K562 (cell line): Measurements from ENCODE around the gene ERBB3. TPM values are rescaled to one million over a fixed set of nuclear protein-coding genes. Genes with fewer than 3 reads are reported as not detected.

Experiments used
- ARHGAP35 ChIP-seq: fragments of 450-650 bp; IDR thresholded peaks from 2 replicates; pipeline ENCODE4 v1.6.1; 2018; ENCODE audit not compliant: partially characterized antibody
- BRD9 ChIP-seq: fragments of 450-650 bp; IDR thresholded peaks from 2 replicates; pipeline ENCODE4 v1.6.1; 2018; ENCODE audit warnings: low read depth; ENCODE audit not compliant: partially characterized antibody
- DPF2 ChIP-seq: fragments of 450-650 bp; IDR thresholded peaks from 2 replicates; pipeline ENCODE4 v1.6.1; 2016
- FOSL1 ChIP-seq: fragments of 200-800 bp; sonication (Bioruptor generic); conservative IDR thresholded peaks from 2 replicates; pipeline ENCODE4 v1.6.1; 2016; ENCODE audit warnings: missing genetic modification characterization, missing compliant biosample characterization
- GABPB1 ChIP-seq: sonication (generic); formaldehyde crosslinking; IDR thresholded peaks from 2 replicates; pipeline ENCODE4 v1.8.0; 2022; ENCODE audit warnings: mild to moderate bottlenecking, missing genetic modification reagents
- HMGN3 ChIP-seq: IDR thresholded peaks from 2 replicates; pipeline ENCODE4 v1.6.1; 2011; ENCODE audit warnings: borderline replicate concordance, low read depth, mild to moderate bottlenecking, mixed read lengths, low read length; ENCODE audit not compliant: insufficient read length; ENCODE audit errors: extremely low read depth
- KDM4B ChIP-seq, 2 experiments: fragments of 450-650 bp in 1 of 2; sonication (generic) in 1 of 2; IDR thresholded peaks; 2 replicates each; pipeline ENCODE4 v1.6.1; 2016 to 2017; ENCODE audit warnings: borderline replicate concordance in 2 of 2, antibody characterized with exemption in 1 of 2, low read depth in 1 of 2, mild to moderate bottlenecking in 1 of 2
- MAFG ChIP-seq: fragments of 450-650 bp; conservative IDR thresholded peaks from 2 replicates; pipeline ENCODE4 v1.6.1; 2016; ENCODE audit warnings: missing genetic modification characterization, missing compliant biosample characterization
- NFRKB ChIP-seq: fragments of 450-650 bp; IDR thresholded peaks from 2 replicates; pipeline ENCODE4 v1.6.1; 2016; ENCODE audit warnings: low read depth
- PCBP1 ChIP-seq: fragments of 200-400 bp; formaldehyde crosslinking; IDR thresholded peaks from 2 replicates; pipeline ENCODE4 v1.6.1; 2018; ENCODE audit warnings: mild to moderate bottlenecking, low read depth, low read length; ENCODE audit not compliant: poor library complexity, severe bottlenecking
- RBM39 ChIP-seq: fragments of 200-400 bp; formaldehyde crosslinking; optimal IDR thresholded peaks from 2 replicates; pipeline ENCODE3; 2018; ENCODE audit warnings: low read depth, low read length
- TAF7 ChIP-seq: fragments of 450-650 bp; IDR thresholded peaks from 2 replicates; pipeline ENCODE4 v1.6.1; 2016; ENCODE audit warnings: missing genetic modification characterization, missing compliant biosample characterization
- ZKSCAN1 ChIP-seq: fragments of 150-350 bp; IDR thresholded peaks from 2 replicates; pipeline ENCODE4 v1.6.1; 2016; ENCODE audit warnings: low read depth, low read length
- ZNF165 ChIP-seq: fragments of 250-450 bp; sonication (Bioruptor Pico); IDR thresholded peaks from 2 replicates; pipeline ENCODE4 v1.4.0; 2020; ENCODE audit warnings: borderline replicate concordance
- ZNF217 ChIP-seq: sonication (generic); formaldehyde crosslinking; IDR thresholded peaks from 2 replicates; pipeline ENCODE4 v1.8.0; 2022; ENCODE audit warnings: mild to moderate bottlenecking, missing genetic modification reagents
- polyA plus RNA-seq, 8 experiments: library from polyadenylated mRNA; depleted of rRNA in 4 of 8; stranded (reverse) in 5 of 8; unstranded in 3 of 8; fragments of >200 nt; fragmentation: Nextera tagmentation in 2 of 8; fragmentation: Illumina TruSeq in 1 of 8; extraction: Ambion mirVana in 2 of 8; extraction: Trizol in 1 of 8; gene quantifications; 2 replicates each; pipeline versions ENCODE4 v1.2.1 to v1.2.3, GENCODE V29; 2011 to 2014; ENCODE audit warnings: inconsistent platforms in 1 of 8, missing spikeins in 1 of 8
- total RNA-seq, 7 experiments: library from RNA; depleted of rRNA in 6 of 7; stranded (reverse); fragments of >200 nt in 6 of 7; fragmentation: Illumina TruSeq in 2 of 7; extraction: Trizol in 2 of 7; gene quantifications; 2 replicates each; pipeline versions ENCODE4 v1.2.1 to v1.2.3, GENCODE V29; 2011 to 2021; ENCODE audit warnings: low replicate concordance in 1 of 7
- TF ChIP-seq, protein P1 (sequence below), 3 experiments: fragments of 200-800 bp in 1 of 3; fragments of 250-450 bp in 1 of 3; fragments of 450-650 bp in 1 of 3; sonication (Bioruptor Pico) in 1 of 3; sonication (Bioruptor generic) in 1 of 3; formaldehyde crosslinking in 1 of 3; IDR thresholded peaks; 2 replicates each; pipeline versions ENCODE4 v1.6.1 to v1.8.0; 2016 to 2022; ENCODE audit warnings: mild to moderate bottlenecking in 2 of 3, missing genetic modification characterization in 2 of 3, missing compliant biosample characterization in 1 of 3, moderate library complexity in 1 of 3
- TF ChIP-seq, protein P2 (sequence below): IDR thresholded peaks from 2 replicates; pipeline ENCODE4 v1.6.1; 2014; ENCODE audit warnings: antibody characterized with exemption
- TF ChIP-seq, protein P3 (sequence below), 2 experiments: fragments of 200-800 bp in 1 of 2; sonication (Bioruptor generic) in 1 of 2; sonication (generic) in 1 of 2; formaldehyde crosslinking in 1 of 2; IDR thresholded peaks in 1 of 2; conservative IDR thresholded peaks in 1 of 2; 2 replicates each; pipeline versions ENCODE4 v1.5.0 to v1.6.1; 2016 to 2020; ENCODE audit warnings: missing compliant biosample characterization in 1 of 2, missing genetic modification characterization in 1 of 2, missing genetic modification reagents in 1 of 2
- TF ChIP-seq, protein P4 (sequence below): fragments of 450-650 bp; IDR thresholded peaks from 2 replicates; pipeline ENCODE4 v1.6.1; 2016; ENCODE audit warnings: antibody characterized with exemption

ERBB3 gene
- total and polyA plus RNA-seq, 9 of the 15 experiments (the other 6 are each of a cell fraction or from before 2014, with no cell fraction given): 1.5 to 5.4 (median 3.8) TPM

DNA sequence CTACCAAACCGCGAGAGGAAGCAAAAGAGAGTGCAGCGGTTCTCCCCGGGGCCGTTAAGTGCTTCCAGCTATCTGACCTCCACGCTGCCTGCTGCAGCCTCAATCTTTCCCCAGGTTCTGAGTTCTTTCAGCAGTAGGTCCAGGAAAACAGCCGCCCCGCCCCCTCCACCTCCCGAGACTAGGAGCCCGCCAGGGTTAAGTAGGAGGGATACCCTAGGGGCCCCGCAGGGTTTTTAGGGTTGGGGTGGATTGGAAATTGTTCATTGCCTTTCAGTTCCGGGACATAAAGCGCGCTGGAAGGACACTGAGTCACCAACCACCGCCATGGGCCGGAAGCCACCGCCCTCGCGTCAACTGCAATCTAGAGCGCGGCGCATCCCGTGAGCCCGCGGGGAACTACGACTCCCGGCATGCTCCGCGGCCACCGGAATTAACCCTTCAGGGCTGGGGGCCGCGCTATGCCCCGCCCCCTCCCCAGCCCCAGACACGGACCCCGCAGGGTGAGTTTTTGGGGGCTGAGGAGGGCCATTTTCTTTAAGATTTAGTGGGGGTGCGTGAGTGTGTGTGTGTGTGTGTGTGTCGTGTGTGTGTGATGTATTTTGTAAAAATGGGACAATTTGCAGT, 72.3 kb downstream of the ERBB3 start, which contains the start of gene MYL6B (continued):
- TF ChIP-seq KDM4B (IDR thresholded peaks at IDR 0.05; ENCODE audit: borderline replicate concordance in 2 of 2, low read depth in 1 of 2) (peak in 1 of 2 experiments; percentile 83; a peak in 2 of 4 replicates), HMGN3 (peak; percentile 86), GABPB1 (CRISPR knock-in tag) (peak; percentile 91), DPF2 (0 out of 2 replicates have a peak, but pooled peaks have one; percentile 32), FOSL1 (tag) (peak; percentile 91), MAFG (0 out of 2 replicates have a peak, but pooled peaks have one; percentile 0), ARHGAP35 (no peak), ZNF217 (no peak), TAF7 (peak; percentile 59; the same call in 1 of the 2 replicates), ZKSCAN1 (no peak), PCBP1 (peak; percentile 48), ZNF165 (no peak), RBM39 (no peak), BRD9 (no peak), NFRKB (peak; percentile 60)
- TF ChIP-seq, protein P1, sequence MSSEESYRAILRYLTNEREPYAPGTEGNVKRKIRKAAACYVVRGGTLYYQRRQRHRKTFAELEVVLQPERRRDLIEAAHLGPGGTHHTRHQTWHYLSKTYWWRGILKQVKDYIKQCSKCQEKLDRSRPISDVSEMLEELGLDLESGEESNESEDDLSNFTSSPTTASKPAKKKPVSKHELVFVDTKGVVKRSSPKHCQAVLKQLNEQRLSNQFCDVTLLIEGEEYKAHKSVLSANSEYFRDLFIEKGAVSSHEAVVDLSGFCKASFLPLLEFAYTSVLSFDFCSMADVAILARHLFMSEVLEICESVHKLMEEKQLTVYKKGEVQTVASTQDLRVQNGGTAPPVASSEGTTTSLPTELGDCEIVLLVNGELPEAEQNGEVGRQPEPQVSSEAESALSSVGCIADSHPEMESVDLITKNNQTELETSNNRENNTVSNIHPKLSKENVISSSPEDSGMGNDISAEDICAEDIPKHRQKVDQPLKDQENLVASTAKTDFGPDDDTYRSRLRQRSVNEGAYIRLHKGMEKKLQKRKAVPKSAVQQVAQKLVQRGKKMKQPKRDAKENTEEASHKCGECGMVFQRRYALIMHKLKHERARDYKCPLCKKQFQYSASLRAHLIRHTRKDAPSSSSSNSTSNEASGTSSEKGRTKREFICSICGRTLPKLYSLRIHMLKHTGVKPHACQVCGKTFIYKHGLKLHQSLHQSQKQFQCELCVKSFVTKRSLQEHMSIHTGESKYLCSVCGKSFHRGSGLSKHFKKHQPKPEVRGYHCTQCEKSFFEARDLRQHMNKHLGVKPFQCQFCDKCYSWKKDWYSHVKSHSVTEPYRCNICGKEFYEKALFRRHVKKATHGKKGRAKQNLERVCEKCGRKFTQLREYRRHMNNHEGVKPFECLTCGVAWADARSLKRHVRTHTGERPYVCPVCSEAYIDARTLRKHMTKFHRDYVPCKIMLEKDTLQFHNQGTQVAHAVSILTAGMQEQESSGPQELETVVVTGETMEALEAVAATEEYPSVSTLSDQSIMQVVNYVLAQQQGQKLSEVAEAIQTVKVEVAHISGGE (CRISPR knock-in tag; IDR thresholded peaks at IDR 0.05): peak in 1 of 3 experiments; percentile 65; a peak in 2 of 6 replicates
- TF ChIP-seq, protein P2, sequence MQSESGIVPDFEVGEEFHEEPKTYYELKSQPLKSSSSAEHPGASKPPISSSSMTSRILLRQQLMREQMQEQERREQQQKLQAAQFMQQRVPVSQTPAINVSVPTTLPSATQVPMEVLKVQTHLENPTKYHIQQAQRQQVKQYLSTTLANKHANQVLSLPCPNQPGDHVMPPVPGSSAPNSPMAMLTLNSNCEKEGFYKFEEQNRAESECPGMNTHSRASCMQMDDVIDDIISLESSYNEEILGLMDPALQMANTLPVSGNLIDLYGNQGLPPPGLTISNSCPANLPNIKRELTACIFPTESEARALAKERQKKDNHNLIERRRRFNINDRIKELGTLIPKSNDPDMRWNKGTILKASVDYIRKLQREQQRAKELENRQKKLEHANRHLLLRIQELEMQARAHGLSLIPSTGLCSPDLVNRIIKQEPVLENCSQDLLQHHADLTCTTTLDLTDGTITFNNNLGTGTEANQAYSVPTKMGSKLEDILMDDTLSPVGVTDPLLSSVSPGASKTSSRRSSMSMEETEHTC: peak; percentile 72; the same call in 1 of the 2 replicates
- TF ChIP-seq, protein P3, sequence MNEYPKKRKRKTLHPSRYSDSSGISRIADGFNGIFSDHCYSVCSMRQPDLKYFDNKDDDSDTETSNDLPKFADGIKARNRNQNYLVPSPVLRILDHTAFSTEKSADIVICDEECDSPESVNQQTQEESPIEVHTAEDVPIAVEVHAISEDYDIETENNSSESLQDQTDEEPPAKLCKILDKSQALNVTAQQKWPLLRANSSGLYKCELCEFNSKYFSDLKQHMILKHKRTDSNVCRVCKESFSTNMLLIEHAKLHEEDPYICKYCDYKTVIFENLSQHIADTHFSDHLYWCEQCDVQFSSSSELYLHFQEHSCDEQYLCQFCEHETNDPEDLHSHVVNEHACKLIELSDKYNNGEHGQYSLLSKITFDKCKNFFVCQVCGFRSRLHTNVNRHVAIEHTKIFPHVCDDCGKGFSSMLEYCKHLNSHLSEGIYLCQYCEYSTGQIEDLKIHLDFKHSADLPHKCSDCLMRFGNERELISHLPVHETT (CRISPR knock-in tag; conservative IDR thresholded peaks at IDR 0.05 in 1 of 2, IDR thresholded peaks at IDR 0.05 in 1 of 2): peak in 1 of 2 experiments; percentile 80; a peak in 2 of 4 replicates
- TF ChIP-seq, protein P4, sequence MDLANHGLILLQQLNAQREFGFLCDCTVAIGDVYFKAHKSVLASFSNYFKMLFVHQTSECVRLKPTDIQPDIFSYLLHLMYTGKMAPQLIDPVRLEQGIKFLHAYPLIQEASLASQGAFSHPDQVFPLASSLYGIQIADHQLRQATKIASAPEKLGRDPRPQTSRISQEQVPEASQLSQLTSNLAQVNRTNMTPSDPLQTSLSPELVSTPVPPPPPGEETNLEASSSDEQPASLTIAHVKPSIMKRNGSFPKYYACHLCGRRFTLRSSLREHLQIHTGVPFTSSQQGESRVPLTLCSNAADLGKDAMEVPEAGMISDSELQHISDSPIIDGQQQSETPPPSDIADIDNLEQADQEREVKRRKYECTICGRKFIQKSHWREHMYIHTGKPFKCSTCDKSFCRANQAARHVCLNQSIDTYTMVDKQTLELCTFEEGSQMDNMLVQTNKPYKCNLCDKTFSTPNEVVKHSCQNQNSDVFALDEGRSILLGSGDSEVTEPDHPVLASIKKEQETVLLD: peak; percentile 78; the same call in 1 of the 2 replicates
